ENCODE measurements around the gene BPGM. TPM values are rescaled to one million over a fixed set of nuclear protein-coding genes. Genes with fewer than 3 reads are reported as not detected.
"Not testable (repeated sequence)": the region's sequence is repeated elsewhere in the genome, so short reads cannot be mapped to it uniquely, and the experiment has no call there.

The BPGM gene
- total and polyA plus RNA-seq, 3 donors from 2014 or later: 14.5 to 32.9 (median 15.8) TPM

DNA sequence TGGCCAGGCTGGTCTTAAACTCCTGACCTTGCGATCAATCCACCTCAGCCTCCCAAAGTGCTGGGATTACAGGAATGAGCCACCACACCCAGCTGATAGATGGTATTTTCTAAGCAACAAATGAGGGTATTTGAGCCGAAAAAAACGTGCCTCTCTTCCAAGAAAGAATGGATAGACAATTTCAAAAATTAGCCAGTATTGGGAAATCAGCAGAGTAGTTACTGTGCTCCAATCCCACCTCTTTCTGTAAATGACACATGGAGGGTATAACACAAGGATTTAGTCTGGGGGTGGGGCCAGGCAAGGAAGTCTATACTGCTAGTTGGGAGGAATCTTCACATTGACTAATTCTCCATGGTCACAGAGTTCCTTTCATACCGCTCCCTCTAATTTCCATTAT, 9.2 kb upstream of the BPGM start:
- Histone ChIP-seq H3K36me3 (ENCODE audit: low read depth, missing control alignments) (no peaks in the 10 kb centered on the region), H3K27ac (no peak overlapping the region), H3K27me3 (no peaks in the 10 kb centered on the region), H3K4me3 (no peak overlapping the region), H3K9me3 (no peaks in the 10 kb centered on the region), H3K4me1 (peaks cover 13% of the 10 kb centered on the region)
- TF ChIP-seq POLR2A (IDR thresholded peaks at IDR 0.05): no peak
- TF ChIP-seq, protein P1, sequence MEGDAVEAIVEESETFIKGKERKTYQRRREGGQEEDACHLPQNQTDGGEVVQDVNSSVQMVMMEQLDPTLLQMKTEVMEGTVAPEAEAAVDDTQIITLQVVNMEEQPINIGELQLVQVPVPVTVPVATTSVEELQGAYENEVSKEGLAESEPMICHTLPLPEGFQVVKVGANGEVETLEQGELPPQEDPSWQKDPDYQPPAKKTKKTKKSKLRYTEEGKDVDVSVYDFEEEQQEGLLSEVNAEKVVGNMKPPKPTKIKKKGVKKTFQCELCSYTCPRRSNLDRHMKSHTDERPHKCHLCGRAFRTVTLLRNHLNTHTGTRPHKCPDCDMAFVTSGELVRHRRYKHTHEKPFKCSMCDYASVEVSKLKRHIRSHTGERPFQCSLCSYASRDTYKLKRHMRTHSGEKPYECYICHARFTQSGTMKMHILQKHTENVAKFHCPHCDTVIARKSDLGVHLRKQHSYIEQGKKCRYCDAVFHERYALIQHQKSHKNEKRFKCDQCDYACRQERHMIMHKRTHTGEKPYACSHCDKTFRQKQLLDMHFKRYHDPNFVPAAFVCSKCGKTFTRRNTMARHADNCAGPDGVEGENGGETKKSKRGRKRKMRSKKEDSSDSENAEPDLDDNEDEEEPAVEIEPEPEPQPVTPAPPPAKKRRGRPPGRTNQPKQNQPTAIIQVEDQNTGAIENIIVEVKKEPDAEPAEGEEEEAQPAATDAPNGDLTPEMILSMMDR (IDR thresholded peaks at IDR 0.05): no peak
- intact Hi-C loops (cut with DNase I; ENCODE audit: low total_unique reads): no loop called here
- DNase-seq: no peak
- WGBS, 2 donors: 83 to 94% methylated on average over 4 of the region's 4 CpGs

DNA sequence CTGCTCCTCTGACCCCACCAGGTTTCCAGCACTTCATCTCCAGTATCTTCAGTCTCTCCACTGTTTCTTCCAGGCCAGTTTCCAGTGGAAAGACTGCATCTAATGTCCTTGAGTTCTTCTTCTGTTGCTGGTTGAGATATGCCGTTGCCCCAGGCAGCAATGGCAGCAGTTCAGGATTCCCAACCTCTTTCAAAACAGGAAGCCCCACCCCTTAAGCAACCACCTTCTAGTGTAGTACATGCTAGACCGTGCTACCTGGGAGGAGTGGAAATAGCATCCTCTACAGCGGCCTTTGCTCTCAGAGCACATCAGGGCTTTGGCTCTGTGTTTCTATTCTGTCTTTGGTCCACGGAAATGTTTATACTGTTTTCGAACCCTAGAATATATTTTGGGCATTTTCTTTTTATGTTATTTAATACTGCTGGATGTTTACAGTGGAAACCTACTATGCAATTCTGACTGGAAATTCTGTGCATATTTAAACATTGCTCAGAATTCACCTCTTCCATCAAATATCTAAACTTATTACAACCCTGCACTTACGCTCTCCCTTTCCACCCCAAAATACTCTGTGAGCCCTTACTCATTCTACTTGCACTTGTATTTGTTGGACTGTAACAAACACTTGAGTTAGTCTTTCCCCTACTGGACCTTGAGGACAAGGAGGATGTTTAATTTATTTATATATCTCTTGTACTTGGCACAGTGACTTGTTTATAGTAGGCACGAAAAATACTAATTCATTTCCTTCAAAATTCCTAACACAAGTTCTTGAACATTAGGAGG, 8.5 kb upstream of the BPGM start:
- H3K4me1 ChIP-seq: peaks cover 13% of the 10 kb centered on the region
- TF ChIP-seq, protein P1 (IDR thresholded peaks at IDR 0.05): no peak
- TF ChIP-seq POLR2A (IDR thresholded peaks at IDR 0.05): no peak
- intact Hi-C loops (cut with DNase I; ENCODE audit: low total_unique reads): no loop called here
- no peaks in the 10 kb centered on the region for H3K36me3 ChIP-seq (ENCODE audit: low read depth, missing control alignments)
- 63 to 66% methylated on average over 7 of the region's 7 CpGs for WGBS, 2 donors
- no peak for DNase-seq
- H3K9me3 ChIP-seq: no peaks in the 10 kb centered on the region
- no peak overlapping the region for H3K27ac ChIP-seq
- no peak overlapping the region for H3K4me3 ChIP-seq
- no peaks in the 10 kb centered on the region for H3K27me3 ChIP-seq

DNA sequence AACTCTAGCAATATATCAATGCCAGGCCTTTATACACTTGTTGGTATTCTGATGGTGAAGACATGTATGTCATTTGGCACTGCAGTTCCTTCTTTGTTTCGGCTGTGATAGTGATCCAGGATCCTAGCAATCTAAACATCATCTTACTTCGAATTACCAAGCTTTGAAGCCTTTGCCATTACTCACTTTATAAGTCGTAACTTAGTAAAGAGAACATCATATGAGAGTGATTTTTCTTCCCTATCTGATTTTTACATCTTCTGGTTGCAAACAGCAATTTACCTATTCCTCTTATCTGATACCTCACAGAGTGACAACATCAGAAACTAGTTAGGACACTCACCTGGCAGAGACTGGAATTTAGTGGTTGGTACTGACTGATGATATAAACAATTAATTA, 7.6 kb upstream of the BPGM start:
- H3K4me3 ChIP-seq: no peak overlapping the region
- H3K4me1 ChIP-seq: peaks cover 13% of the 10 kb centered on the region
- no peaks in the 10 kb centered on the region for H3K36me3 ChIP-seq (ENCODE audit: low read depth, missing control alignments)
- WGBS, 2 donors: 88 to 95% methylated on average over 3 of the region's 3 CpGs
- DNase-seq: no peak
- H3K9me3 ChIP-seq: no peaks in the 10 kb centered on the region
- no peak for TF ChIP-seq POLR2A (IDR thresholded peaks at IDR 0.05)
- no peaks in the 10 kb centered on the region for H3K27me3 ChIP-seq
- H3K27ac ChIP-seq: no peak overlapping the region
- intact Hi-C loops (cut with DNase I; ENCODE audit: low total_unique reads): no loop called here

DNA sequence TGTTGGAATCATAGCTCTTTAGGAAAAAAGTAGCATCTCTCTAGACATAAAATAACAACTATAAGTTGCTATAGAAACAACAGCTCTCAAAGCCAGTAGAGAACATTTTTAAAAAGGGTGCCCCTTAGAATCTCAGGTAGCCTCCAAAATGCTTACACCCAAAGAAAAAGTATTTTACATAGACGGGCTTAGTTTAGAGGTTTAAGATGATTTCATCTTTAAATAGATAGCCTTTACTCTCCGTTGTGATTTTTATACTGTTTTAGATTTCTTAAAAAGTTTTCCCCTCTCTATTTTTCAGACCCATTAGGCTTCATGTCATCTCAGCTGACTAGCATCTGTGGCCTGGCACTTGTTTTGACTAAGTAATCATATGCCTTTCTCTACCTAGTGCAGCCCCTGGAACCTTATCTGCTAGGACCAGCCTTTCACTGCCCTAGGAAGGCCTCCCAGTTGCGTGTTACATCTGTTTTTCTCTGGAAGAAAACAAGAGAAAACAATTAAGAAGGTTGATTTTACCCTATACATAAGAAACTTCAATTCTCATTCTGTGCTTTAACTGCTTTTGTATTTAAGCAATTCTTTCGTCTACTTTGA, 6.9 kb upstream of the BPGM start:
- Histone ChIP-seq H3K4me3 (no peak overlapping the region), H3K27me3 (no peaks in the 10 kb centered on the region), H3K36me3 (ENCODE audit: low read depth, missing control alignments) (no peaks in the 10 kb centered on the region), H3K27ac (no peak overlapping the region), H3K4me1 (peaks cover 13% of the 10 kb centered on the region), H3K9me3 (no peaks in the 10 kb centered on the region)
- intact Hi-C loops (cut with DNase I; ENCODE audit: low total_unique reads): no loop called here
- no peak for TF ChIP-seq POLR2A (IDR thresholded peaks at IDR 0.05)
- TF ChIP-seq, protein P1 (IDR thresholded peaks at IDR 0.05): no peak
- DNase-seq: no peak
- 82 to 88% methylated on average over 4 of the region's 4 CpGs for WGBS, 2 donors

DNA sequence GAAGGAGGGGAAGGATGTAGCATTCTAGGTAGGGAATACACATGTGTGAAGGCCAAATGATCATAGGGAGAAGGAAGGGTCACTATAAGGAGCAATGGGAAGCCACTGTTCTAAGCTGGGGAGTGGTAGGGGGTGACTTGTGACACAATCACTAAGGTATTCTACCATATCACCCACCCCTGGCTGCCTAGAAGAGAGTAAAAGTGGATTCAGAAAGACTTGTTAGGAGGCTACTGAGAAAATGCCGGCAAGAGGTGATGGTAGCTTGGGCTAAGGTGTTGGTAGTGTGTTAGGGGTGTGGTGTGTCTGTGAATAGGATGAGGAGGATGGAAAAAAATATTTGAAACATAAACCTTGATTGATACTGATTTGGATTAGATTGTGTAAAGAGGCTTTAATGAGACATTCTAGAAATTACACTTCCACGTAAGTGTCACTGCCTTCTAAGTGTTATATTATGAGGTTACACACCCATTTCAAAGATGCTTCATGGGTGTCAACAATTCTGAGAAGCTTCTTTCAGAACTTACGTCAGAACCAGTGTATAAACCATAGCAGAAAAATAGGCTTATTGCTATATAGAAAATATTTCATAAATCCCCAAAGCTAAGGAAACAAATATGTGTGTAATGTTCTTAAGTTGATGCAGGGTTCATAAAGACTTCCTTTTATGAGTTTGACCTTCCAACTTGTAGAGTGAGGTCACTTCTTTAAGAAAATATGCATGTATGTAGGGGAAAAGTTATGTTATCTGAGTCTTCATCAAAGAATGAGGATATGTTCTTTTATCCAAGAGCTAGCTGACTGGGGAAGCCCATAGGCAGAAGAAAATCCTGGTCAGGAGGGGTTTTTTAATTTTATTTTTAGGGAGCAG, 5.6 kb upstream of the BPGM start:
- no peak for DNase-seq
- H3K4me1 ChIP-seq: peaks cover 13% of the 10 kb centered on the region
- H3K9me3 ChIP-seq: no peaks in the 10 kb centered on the region
- no peak overlapping the region for H3K27ac ChIP-seq
- H3K36me3 ChIP-seq (ENCODE audit: low read depth, missing control alignments): no peaks in the 10 kb centered on the region
- 88 to 92% methylated on average over 3 of the region's 3 CpGs for WGBS, 2 donors
- H3K27me3 ChIP-seq: no peaks in the 10 kb centered on the region
- no peak overlapping the region for H3K4me3 ChIP-seq
- no peak for TF ChIP-seq POLR2A (IDR thresholded peaks at IDR 0.05)
- TF ChIP-seq, protein P1 (IDR thresholded peaks at IDR 0.05): no peak
- intact Hi-C loops (cut with DNase I; ENCODE audit: low total_unique reads): no loop called here

DNA sequence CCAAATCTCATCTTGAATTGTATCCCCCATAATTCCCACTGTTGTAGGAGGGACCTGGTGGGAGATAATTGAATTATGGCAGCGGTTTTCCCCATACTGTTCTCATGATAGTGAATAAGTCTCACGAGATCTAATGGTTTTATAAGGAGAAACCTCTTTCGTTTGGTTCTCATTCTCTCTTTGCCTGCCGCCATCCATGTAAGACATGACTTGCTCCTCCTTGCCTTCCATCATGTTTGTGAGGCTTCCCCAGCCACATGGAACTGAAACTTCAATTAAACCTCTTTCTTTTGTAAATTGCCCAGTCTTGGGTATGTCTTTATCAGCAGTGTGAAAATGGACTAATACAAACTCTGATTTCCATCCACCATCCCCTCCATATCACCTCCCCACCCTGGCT, 4.7 kb upstream of the BPGM start:
- intact Hi-C loops (cut with DNase I; ENCODE audit: low total_unique reads); H3K4me3 ChIP-seq; H3K36me3 ChIP-seq (ENCODE audit: low read depth, missing control alignments); DNase-seq; H3K4me1 ChIP-seq; H3K9me3 ChIP-seq; H3K27ac ChIP-seq; H3K27me3 ChIP-seq: not testable (repeated sequence)
- 92 to 95% methylated on average over 4 of the region's 4 CpGs for WGBS, 2 donors
